ENCODE measurements around the gene PTPRU. TPM values are rescaled to one million over a fixed set of nuclear protein-coding genes. Genes with fewer than 3 reads are reported as not detected.

Gene PTPRU
- total RNA-seq, 1 experiment from 2014 or later = 45.5 TPM

GRCh38 chr1:29202584-29203340 is 33.6 kb upstream of the PTPRU start:
- H3K27ac ChIP-seq (ENCODE audit: insufficient read length, low read depth, low read length) = no peak overlapping the region
- H3K27me3 ChIP-seq (ENCODE audit: insufficient read depth, low read length) = no peaks in the 10 kb centered on the region
- H3K9me3 Mint-ChIP-seq = no peaks in the 10 kb centered on the region
- no peak overlapping the region for H2AK5ac ChIP-seq (ENCODE audit: insufficient read length, low read length)
- no peaks in the 10 kb centered on the region for H3K79me2 ChIP-seq (ENCODE audit: insufficient read depth, low read length)
- H2BK20ac ChIP-seq (ENCODE audit: low read depth, low read length, poor library complexity, severe bottlenecking) = no peak overlapping the region
- no peaks in the 10 kb centered on the region for H4K20me1 ChIP-seq (ENCODE audit: control insufficient read depth, insufficient read depth, insufficient read length)
- no peaks in the 10 kb centered on the region for H3K27me3 Mint-ChIP-seq (ENCODE audit: low read depth)
- H3K23ac ChIP-seq (ENCODE audit: insufficient read length, low read depth, low read length) = no peak overlapping the region
- peak overlapping the region in 2 of 3 experiments; percentile 36 to 75; a peak in 4 of 7 replicates for H3K27ac Mint-ChIP-seq
- no peak overlapping the region for H3T11ph ChIP-seq (ENCODE audit: low read length)
- DNase-seq = peak; percentile 96
- H2BK5ac ChIP-seq (ENCODE audit: insufficient read length, low read length) = no peak overlapping the region
- H2BK15ac ChIP-seq (ENCODE audit: low read depth, low read length) = no peak overlapping the region
- H3K79me1 ChIP-seq (ENCODE audit: insufficient read depth, low read depth, low read length, poor library complexity, severe bottlenecking) = no peaks in the 10 kb centered on the region
- WGBS (ENCODE audit: extremely low coverage, insufficient read length, low lambda C conversion rate) = no CpG with 5 or more reads among the region's 14 CpGs
- H3K23me2 ChIP-seq (ENCODE audit: insufficient read length, low read depth, low read length, poor library complexity, severe bottlenecking) = no peaks in the 10 kb centered on the region
- H3K9ac ChIP-seq (ENCODE audit: extremely low read depth, insufficient read length, low read length) = no peak overlapping the region
- H3K4me1 ChIP-seq (ENCODE audit: insufficient read depth, low read length) = peaks cover 3% of the 10 kb centered on the region; the same call in 1 of the 2 replicates
- peak; percentile 98 for TF ChIP-seq CTCF (conservative IDR thresholded peaks at IDR 0.05)
- no peak overlapping the region for H3K4me2 ChIP-seq (ENCODE audit: insufficient read depth, insufficient read length, low read length)
- H3K4me1 Mint-ChIP-seq = peaks cover 6% of the 10 kb centered on the region in 2 experiments
- H3K14ac ChIP-seq (ENCODE audit: insufficient read depth, low read length) = no peak overlapping the region
- no peak overlapping the region for H4K91ac ChIP-seq (ENCODE audit: insufficient read length, low read depth, low read length)
- no peaks in the 10 kb centered on the region for H3K9me3 ChIP-seq (ENCODE audit: control insufficient read depth, low read depth, low read length)
- no peak overlapping the region for H2AFZ ChIP-seq (ENCODE audit: low read length)
- no peak overlapping the region for H3K18ac ChIP-seq (ENCODE audit: insufficient read length, low read depth, low read length)
- peaks cover 8 to 50% (median 35%) of the 10 kb centered on the region in 3 experiments; a peak in 6 of 7 replicates for H3K36me3 Mint-ChIP-seq (ENCODE audit: insufficient read depth in 1 of 3, low read depth in 3 of 3)
- no peak overlapping the region for H3K56ac ChIP-seq (ENCODE audit: insufficient read length, low read depth, low read length)
- no peak overlapping the region for H4K5ac ChIP-seq (ENCODE audit: insufficient read length, low read depth, low read length)
- no peak overlapping the region for H4K8ac ChIP-seq (replicated peaks; ENCODE audit: insufficient read length, low read depth, low read length)
- no peak overlapping the region for H2BK12ac ChIP-seq (ENCODE audit: insufficient read length, low read depth, low read length)
- no peak overlapping the region for H3K4me3 Mint-ChIP-seq
- no peak overlapping the region for H2BK120ac ChIP-seq (ENCODE audit: low read depth, low read length, poor library complexity, severe bottlenecking)
- H3K4ac ChIP-seq (ENCODE audit: low read depth, low read length) = no peak overlapping the region

Data from H9 (cell line).